CD14-positive monocyte (primary cell): ENCODE measurements around the gene AQP12A. TPM values are rescaled to one million over a fixed set of nuclear protein-coding genes. Genes with fewer than 3 reads are reported as not detected.

Experiments used
- DNase-seq, 3 donors: peaks; one replicate each; pipeline ENCODE4 v3.0.0-alpha.2; 2011 to 2022
- H2AFZ ChIP-seq: 2 replicates; pipeline ENCODE4 v1.6.0; 2012; ENCODE audit warnings: mild to moderate bottlenecking, low read depth, low read length, inconsistent platforms; ENCODE audit not compliant: insufficient read depth, poor library complexity, severe bottlenecking
- H3K27ac ChIP-seq, 2 donors: 1 replicate in 1 of 2; 2 replicates in 1 of 2; pipeline ENCODE4 v1.5.1; 2012 to 2013; ENCODE audit warnings: low read length in 2 of 2, control low read depth in 1 of 2, inconsistent platforms in 1 of 2, low read depth in 1 of 2, mild to moderate bottlenecking in 1 of 2
- H3K27me3 ChIP-seq, 2 donors: one replicate each; pipeline versions ENCODE4 v1.6.0 to v1.6.1; 2011 to 2013; ENCODE audit warnings: low read length in 2 of 2; ENCODE audit not compliant: control insufficient read depth in 2 of 2, insufficient read depth in 2 of 2
- H3K36me3 ChIP-seq, 2 donors: replicated peaks in 1 of 2; 1 replicate in 1 of 2; 2 replicates in 1 of 2; pipeline versions ENCODE4 v1.5.1 to v1.6.1; 2012 to 2013; ENCODE audit warnings: low read length in 2 of 2, control low read depth in 1 of 2, inconsistent platforms in 1 of 2, mild to moderate bottlenecking in 1 of 2; ENCODE audit not compliant: insufficient read depth in 2 of 2, control insufficient read depth in 1 of 2
- H3K4me1 ChIP-seq, 2 donors: 1 replicate in 1 of 2; 2 replicates in 1 of 2; pipeline versions ENCODE4 v1.5.1 to v1.6.1; 2012 to 2013; ENCODE audit warnings: low read length in 2 of 2, control low read depth in 1 of 2, inconsistent platforms in 1 of 2, mild to moderate bottlenecking in 1 of 2, moderate library complexity in 1 of 2; ENCODE audit not compliant: insufficient read depth in 2 of 2, control insufficient read depth in 1 of 2
- H3K4me2 ChIP-seq: replicated peaks from 2 replicates; pipeline ENCODE3; 2012; ENCODE audit warnings: low read length, moderate library complexity, mild to moderate bottlenecking; ENCODE audit not compliant: poor library complexity, severe bottlenecking; ENCODE audit errors: extremely low read depth
- H3K4me3 ChIP-seq, 3 experiments: fragments of 200-600 bp in 1 of 3; sonication (generic) in 1 of 3; replicated peaks in 1 of 3; 1 replicate in 2 of 3; 2 replicates in 1 of 3; pipeline ENCODE4 v1.5.1; 2011 to 2013; ENCODE audit warnings: low read length in 3 of 3, mild to moderate bottlenecking in 3 of 3, control low read depth in 2 of 3, low read depth in 2 of 3, inconsistent platforms in 1 of 3, moderate library complexity in 1 of 3
- H3K79me2 ChIP-seq: 2 replicates; pipeline ENCODE4 v1.6.0; 2012; ENCODE audit warnings: mild to moderate bottlenecking, control low read depth, inconsistent platforms, low read length, moderate library complexity; ENCODE audit not compliant: insufficient read depth
- H3K9ac ChIP-seq: 2 replicates; pipeline ENCODE4 v1.6.0; 2017; ENCODE audit warnings: low read length, mild to moderate bottlenecking; ENCODE audit not compliant: insufficient read depth, poor library complexity, severe bottlenecking
- H3K9me3 ChIP-seq, 2 donors: replicated peaks in 1 of 2; 1 replicate in 1 of 2; 2 replicates in 1 of 2; pipeline versions ENCODE4 v1.5.1 to v1.6.1; 2012 to 2013; ENCODE audit warnings: low read length in 2 of 2, control low read depth in 1 of 2; ENCODE audit not compliant: control insufficient read depth in 1 of 2, insufficient read depth in 1 of 2
- H4K20me1 ChIP-seq: 2 replicates; pipeline ENCODE4 v1.6.0; 2012; ENCODE audit warnings: mild to moderate bottlenecking, low read length, control low read depth, moderate library complexity; ENCODE audit not compliant: insufficient read depth
- H3K27ac Mint-ChIP-seq, 7 donors: one replicate each; pipeline ENCODE4 v1.8.0; 2020; ENCODE audit warnings: mild to moderate bottlenecking in 7 of 7, mixed read lengths in 7 of 7, moderate library complexity in 6 of 7, inconsistent platforms in 2 of 7
- H3K27me3 Mint-ChIP-seq, 3 donors: one replicate each; pipeline ENCODE4 v1.8.0; 2021 to 2022; ENCODE audit warnings: low read depth in 3 of 3, mild to moderate bottlenecking in 3 of 3, mixed read lengths in 3 of 3, moderate library complexity in 3 of 3, inconsistent platforms in 1 of 3
- H3K36me3 Mint-ChIP-seq, 2 donors: one replicate each; pipeline ENCODE4 v1.8.0; 2020; ENCODE audit warnings: mixed read lengths in 2 of 2, inconsistent platforms in 1 of 2, mild to moderate bottlenecking in 1 of 2
- H3K4me1 Mint-ChIP-seq: one replicate; pipeline ENCODE4 v1.8.0; 2020; ENCODE audit warnings: mild to moderate bottlenecking, mixed read lengths
- H3K4me3 Mint-ChIP-seq, 2 donors: one replicate each; pipeline ENCODE4 v1.8.0; 2020; ENCODE audit warnings: mild to moderate bottlenecking in 2 of 2, mixed read lengths in 2 of 2, moderate library complexity in 1 of 2
- H3K9me3 Mint-ChIP-seq, 7 donors: one replicate each; pipeline ENCODE4 v1.8.0; 2020 to 2022; ENCODE audit warnings: mixed read lengths in 7 of 7, mild to moderate bottlenecking in 6 of 7, moderate library complexity in 6 of 7, inconsistent platforms in 2 of 7
- WGBS: methylation state at CpG from one replicate; pipeline ENCODE4 v1.1.5; 2013; ENCODE audit warnings: missing lambda C conversion rate; ENCODE audit not compliant: insufficient coverage; 5-methylcytosine and 5-hydroxymethylcytosine counted together
- intact Hi-C, 2 donors: fragments of 100-400 bp; cut with micrococcal nuclease; formaldehyde crosslinking; loops; one replicate each; pipeline versions ENCODE4 v1.15.0 to v1.15.1; 2023
- polyA plus RNA-seq, 3 donors: library from polyadenylated mRNA; depleted of rRNA in 1 of 3; unstranded in 2 of 3; stranded (reverse) in 1 of 3; fragments of 300-500 nt in 2 of 3; fragments of >200 nt in 1 of 3; fragmentation: Illumina TruSeq in 2 of 3; gene quantifications; 1 replicate in 2 of 3; 2 replicates in 1 of 3; pipeline ENCODE4 v1.2.3, GENCODE V29; 2012 to 2021
- TF ChIP-seq, protein P1 (sequence below): fragments of 200-600 bp; IDR thresholded peaks from one replicate; pipeline ENCODE4 v1.8.0; 2022; ENCODE audit warnings: antibody characterized with exemption, mild to moderate bottlenecking

Gene AQP12A
- polyA plus RNA-seq, 3 donors = not detected

DNA sequence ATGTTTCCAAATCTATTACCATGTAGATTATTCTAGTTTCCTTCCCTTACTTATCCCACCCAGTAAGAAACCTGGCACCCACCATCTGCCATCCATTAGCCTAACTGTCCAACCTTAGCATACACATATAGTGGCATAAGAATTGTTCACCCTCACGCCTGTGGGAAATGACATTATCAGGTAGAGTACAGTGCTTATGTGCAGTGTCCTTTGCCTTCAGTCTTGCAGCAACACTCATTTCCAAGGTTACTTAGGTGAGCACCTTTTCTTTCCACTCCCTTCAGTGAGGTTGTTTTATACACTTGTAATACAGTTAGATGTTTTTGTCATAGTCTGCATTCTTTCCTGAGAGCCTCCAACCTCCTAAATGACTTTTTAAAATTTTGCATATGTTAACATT, 27.0 kb upstream of the AQP12A start:
- H3K27me3 ChIP-seq = peaks cover 34 to 43% of the 10 kb centered on the region in 2 donors
- Mint-ChIP-seq H3K9me3 (peaks cover 0 to 20% (median 9%) of the 10 kb centered on the region in 7 donors), H3K4me3 (no peak overlapping the region), H3K36me3 (no peaks in the 10 kb centered on the region), H3K4me1 (no peaks in the 10 kb centered on the region), H3K27me3 (peaks cover 34 to 60% (median 40%) of the 10 kb centered on the region in 3 donors), H3K27ac (no peak overlapping the region)
- H2AFZ ChIP-seq = no peak overlapping the region
- no peaks in the 10 kb centered on the region for H3K36me3 ChIP-seq
- H4K20me1 ChIP-seq = no peaks in the 10 kb centered on the region
- TF ChIP-seq, protein P1, sequence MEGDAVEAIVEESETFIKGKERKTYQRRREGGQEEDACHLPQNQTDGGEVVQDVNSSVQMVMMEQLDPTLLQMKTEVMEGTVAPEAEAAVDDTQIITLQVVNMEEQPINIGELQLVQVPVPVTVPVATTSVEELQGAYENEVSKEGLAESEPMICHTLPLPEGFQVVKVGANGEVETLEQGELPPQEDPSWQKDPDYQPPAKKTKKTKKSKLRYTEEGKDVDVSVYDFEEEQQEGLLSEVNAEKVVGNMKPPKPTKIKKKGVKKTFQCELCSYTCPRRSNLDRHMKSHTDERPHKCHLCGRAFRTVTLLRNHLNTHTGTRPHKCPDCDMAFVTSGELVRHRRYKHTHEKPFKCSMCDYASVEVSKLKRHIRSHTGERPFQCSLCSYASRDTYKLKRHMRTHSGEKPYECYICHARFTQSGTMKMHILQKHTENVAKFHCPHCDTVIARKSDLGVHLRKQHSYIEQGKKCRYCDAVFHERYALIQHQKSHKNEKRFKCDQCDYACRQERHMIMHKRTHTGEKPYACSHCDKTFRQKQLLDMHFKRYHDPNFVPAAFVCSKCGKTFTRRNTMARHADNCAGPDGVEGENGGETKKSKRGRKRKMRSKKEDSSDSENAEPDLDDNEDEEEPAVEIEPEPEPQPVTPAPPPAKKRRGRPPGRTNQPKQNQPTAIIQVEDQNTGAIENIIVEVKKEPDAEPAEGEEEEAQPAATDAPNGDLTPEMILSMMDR = no peak
- H3K27ac ChIP-seq = no peak overlapping the region
- no peak overlapping the region for H3K9ac ChIP-seq
- no peak overlapping the region for H3K4me3 ChIP-seq
- no peaks in the 10 kb centered on the region for H3K79me2 ChIP-seq
- no peak for DNase-seq
- no peak overlapping the region for H3K4me2 ChIP-seq
- H3K9me3 ChIP-seq = peaks cover 2 to 6% of the 10 kb centered on the region in 2 donors
- no CpG with 5 or more reads among the region's 1 CpG for WGBS
- no peaks in the 10 kb centered on the region for H3K4me1 ChIP-seq
- intact Hi-C loops = loop anchor here in 1 of 2 donors (10.0 kb wide), 1 partner anchor 60 kb away; no protein-coding TSS in a partner anchor

DNA sequence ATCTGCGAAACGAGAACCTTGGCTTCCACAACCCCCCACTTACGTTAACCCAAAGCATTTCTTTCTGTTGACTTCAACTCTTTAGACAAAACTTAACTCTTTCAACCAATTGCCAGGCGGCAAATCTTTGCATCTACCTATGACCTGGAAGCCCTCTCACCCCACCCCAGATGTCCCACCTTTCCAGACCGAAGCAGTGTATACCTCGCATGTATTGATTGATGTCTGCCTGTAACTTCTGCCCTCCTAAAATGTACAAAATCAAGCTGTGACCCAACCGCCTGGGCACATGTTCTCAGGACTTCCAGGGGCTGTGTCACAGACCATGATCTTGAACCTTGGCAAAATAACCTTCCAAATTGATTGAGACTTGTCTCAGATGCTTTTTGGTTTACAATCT, 21.3 kb upstream of the AQP12A start:
- H3K9me3 ChIP-seq = no peaks in the 10 kb centered on the region
- no peaks in the 10 kb centered on the region for H3K79me2 ChIP-seq
- 93% methylated on average over 7 of the region's 7 CpGs for WGBS
- H3K4me3 Mint-ChIP-seq = no peak overlapping the region
- peaks cover 0 to 3% (median 0%) of the 10 kb centered on the region in 7 donors for H3K9me3 Mint-ChIP-seq
- no peak overlapping the region for H3K27ac ChIP-seq
- H2AFZ ChIP-seq = no peak overlapping the region
- no peak for DNase-seq
- no peak overlapping the region for H3K4me2 ChIP-seq
- H3K9ac ChIP-seq = no peak overlapping the region
- no peaks in the 10 kb centered on the region for H4K20me1 ChIP-seq
- H3K4me3 ChIP-seq = no peak overlapping the region
- no peaks in the 10 kb centered on the region for H3K36me3 Mint-ChIP-seq
- no peak overlapping the region for H3K27ac Mint-ChIP-seq
- H3K36me3 ChIP-seq = no peaks in the 10 kb centered on the region
- TF ChIP-seq, protein P1 = no peak
- no peaks in the 10 kb centered on the region for H3K4me1 ChIP-seq
- H3K27me3 Mint-ChIP-seq = peaks cover 56 to 75% (median 57%) of the 10 kb centered on the region in 3 donors
- H3K4me1 Mint-ChIP-seq = no peaks in the 10 kb centered on the region
- intact Hi-C loops = no loop called here
- H3K27me3 ChIP-seq = peaks cover 27 to 52% of the 10 kb centered on the region in 2 donors
